GM12864 (cell line): ENCODE measurements around the gene RAB15.

ENCODE experiments used
- DNase-seq: peaks from one replicate; pipeline ENCODE4 v3.0.0-alpha.2; 2011; ENCODE audit warnings: low read depth
- H3K4me3 ChIP-seq: 2 replicates; pipeline ENCODE4 v1.5.1; 2011; ENCODE audit warnings: mild to moderate bottlenecking, low read depth, low read length, control low read depth
- CTCF ChIP-seq: IDR thresholded peaks from 2 replicates; pipeline ENCODE4 v1.5.1; 2011; ENCODE audit warnings: low read depth, mild to moderate bottlenecking, moderate library complexity, low read length, control low read depth, inconsistent platforms; ENCODE audit errors: missing control alignments

Gene RAB15

GRCh38 chr14:64953310-64953654, 18.9 kb downstream of the RAB15 start:
- no peak for DNase-seq
- no peak for TF ChIP-seq CTCF
- H3K4me3 ChIP-seq: no peak overlapping the region

DNA sequence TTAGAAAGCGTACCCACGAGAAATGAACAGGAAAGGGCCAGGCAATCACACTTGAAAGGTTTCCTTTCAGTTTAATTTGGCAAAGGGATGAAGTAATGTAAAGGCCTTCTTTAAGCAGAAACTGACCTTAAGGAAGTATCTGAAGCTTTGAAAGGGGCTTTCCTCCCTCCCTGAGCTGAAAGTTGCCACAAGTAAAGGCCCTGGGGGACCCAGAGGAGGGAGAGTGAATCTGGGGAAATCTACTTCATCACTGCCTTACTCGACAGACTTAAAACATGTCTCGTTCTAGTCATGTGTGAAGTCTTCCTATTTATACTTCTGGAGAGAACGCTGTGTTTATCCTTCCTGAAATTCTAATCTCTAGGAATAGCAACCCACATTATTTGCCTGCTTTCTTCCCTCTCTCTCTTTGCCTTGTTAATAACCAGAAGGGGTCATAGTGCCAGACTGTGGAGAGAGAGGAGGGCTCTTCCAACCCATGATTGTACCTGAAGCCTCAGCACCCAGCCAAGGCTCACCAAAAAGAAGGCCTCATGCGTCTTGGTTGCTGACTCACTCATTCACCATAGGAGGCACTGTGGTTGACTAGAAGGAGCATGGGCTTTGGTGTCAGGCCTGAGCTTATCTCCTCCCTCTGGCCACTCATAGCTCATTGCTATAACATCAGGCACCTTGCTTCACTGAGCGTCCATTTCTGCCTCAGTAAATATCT, 19.4 kb downstream of the RAB15 start:
- peak; percentile 18 for DNase-seq
- no peak overlapping the region for H3K4me3 ChIP-seq
- TF ChIP-seq CTCF: peak; percentile 45

- no peak overlapping the region for H3K4me3 ChIP-seq
- TF ChIP-seq CTCF: no peak
- no peak for DNase-seq
Measured at GRCh38 chr14:64951724-64952123, 20.4 kb downstream of the RAB15 start.

DNA sequence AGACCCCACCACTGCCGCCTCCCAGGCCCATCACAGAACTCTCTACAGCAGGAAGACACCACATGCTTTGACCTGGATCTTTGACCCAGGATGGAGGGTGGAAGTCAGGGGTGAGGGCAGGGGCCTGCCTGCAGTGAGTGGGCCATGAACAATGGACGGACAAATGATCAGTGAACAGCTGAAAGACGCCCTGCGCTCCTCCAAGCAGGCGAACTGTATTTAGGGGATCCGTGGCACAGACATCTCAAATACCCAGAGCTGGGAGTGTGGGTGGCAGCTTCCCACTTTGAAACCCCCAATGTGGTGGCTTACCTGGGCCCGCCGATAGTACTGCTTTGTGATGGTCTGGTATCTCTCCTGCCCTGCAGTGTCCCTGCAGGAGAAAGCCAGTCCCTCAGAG, 20.8 kb downstream of the RAB15 start:
- DNase-seq: no peak
- no peak overlapping the region for H3K4me3 ChIP-seq
- no peak for TF ChIP-seq CTCF

DNA sequence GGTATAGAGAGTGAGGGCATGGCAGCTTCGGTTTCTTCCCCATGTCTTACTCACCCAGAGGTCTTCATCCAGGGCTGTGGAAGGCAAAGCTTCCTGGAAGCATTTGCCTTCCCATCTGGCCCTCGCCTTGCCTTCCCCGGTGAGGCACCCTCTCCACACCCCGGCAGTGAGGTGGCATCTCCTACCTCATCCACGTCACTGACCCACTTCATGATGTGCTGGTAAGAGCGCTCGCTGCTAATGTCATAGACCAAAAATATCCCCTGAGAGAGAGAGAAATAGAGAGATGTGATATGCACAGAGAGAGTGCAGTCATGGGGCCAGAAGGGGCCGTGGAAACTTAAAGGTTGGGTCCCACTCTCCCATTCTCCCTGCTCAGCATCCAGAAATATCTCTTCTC, 21.2 kb downstream of the RAB15 start:
- no peak for DNase-seq
- no peak for TF ChIP-seq CTCF
- H3K4me3 ChIP-seq: no peak overlapping the region

GRCh38 chr14:64948612-64949210, 23.4 kb downstream of the RAB15 start:
- H3K4me3 ChIP-seq: no peak overlapping the region
- no peak for TF ChIP-seq CTCF
- no peak for DNase-seq
